Measurements from ENCODE around the gene TBC1D10B. TPM values are rescaled to one million over a fixed set of nuclear protein-coding genes. Genes with fewer than 3 reads are reported as not detected.

Gene TBC1D10B
- total and polyA plus RNA-seq, 7 donors, result 24.5 to 50.0 (median 31.6) TPM

DNA sequence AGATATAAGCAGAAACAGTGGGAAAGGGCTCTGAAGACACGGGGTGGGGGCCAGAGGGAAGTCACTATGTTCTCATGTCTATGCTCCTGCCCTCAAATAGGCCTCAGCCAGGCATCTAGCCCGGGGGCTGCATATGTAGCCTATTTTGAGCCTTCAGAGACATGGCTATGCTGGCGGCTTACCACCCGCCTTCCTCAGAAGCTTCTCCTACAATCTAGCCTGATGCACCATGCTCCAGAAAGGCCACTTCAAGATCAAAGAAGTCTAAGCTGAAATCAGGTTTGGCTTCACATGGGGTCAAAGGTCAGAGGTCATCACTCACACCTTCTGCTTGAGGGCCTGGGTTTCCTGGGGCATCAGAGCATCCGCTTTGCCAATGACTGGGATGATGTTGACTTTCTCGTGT is 10.5 kb upstream of the TBC1D10B start:
- H3K4me3 ChIP-seq, result no peak overlapping the region
- WGBS, 3 donors, result 38 to 69% (median 59%) methylated on average over 6 of the region's 6 CpGs
- DNase-seq, result peak in 1 of 2 donors; percentile 70
- no peak for ATAC-seq
- peaks cover 20% of the 10 kb centered on the region for H3K4me1 ChIP-seq
- peak overlapping the region; percentile 32 for H3K27ac ChIP-seq
- H3K36me3 ChIP-seq (ENCODE audit: insufficient read depth in 1 of 2, low read depth in 1 of 2), result peaks cover 0 to 5% of the 10 kb centered on the region in 2 donors
- intact Hi-C loops (cut with DNase I), result no loop called here
- H3K9me3 ChIP-seq, result no peaks in the 10 kb centered on the region
- TF ChIP-seq, protein P1, sequence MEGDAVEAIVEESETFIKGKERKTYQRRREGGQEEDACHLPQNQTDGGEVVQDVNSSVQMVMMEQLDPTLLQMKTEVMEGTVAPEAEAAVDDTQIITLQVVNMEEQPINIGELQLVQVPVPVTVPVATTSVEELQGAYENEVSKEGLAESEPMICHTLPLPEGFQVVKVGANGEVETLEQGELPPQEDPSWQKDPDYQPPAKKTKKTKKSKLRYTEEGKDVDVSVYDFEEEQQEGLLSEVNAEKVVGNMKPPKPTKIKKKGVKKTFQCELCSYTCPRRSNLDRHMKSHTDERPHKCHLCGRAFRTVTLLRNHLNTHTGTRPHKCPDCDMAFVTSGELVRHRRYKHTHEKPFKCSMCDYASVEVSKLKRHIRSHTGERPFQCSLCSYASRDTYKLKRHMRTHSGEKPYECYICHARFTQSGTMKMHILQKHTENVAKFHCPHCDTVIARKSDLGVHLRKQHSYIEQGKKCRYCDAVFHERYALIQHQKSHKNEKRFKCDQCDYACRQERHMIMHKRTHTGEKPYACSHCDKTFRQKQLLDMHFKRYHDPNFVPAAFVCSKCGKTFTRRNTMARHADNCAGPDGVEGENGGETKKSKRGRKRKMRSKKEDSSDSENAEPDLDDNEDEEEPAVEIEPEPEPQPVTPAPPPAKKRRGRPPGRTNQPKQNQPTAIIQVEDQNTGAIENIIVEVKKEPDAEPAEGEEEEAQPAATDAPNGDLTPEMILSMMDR (IDR thresholded peaks at IDR 0.05), result no peak
- no peaks in the 10 kb centered on the region for H3K27me3 ChIP-seq (ENCODE audit: insufficient read depth in 3 of 3, low read length in 2 of 3)

DNA sequence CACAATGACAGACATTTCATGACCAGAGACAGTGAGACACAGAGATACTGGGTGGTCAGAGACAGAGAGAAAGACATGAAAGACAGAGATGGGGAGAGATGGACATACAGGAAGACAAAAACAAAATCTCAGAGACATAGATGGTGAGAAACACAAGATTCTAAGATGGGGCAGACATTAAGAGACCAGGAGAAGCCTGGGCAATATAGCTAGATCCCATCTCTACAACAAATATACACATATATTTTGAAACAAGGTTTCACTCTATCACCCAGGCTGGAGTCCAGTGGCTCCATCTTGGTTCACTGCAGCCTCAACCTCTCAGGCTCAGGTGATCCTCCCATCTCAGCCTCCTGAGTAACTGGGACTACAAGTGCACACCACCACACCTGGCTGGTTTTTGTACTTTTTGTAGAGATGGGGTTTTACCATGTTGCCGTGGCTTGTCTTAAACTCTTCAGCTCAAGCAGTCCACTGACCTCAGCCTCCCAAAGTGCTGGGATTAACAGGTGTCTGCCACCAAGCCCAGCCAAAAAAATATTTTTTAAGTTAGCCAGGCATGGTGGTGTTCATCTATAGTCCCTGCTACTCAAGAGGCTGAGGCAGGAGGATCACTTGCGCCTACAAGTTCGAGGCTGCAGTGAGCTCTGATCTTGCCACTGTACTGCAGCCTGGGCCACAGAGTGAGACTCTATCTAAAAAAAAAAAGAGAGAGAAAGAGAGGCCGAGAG is 9.9 kb upstream of the TBC1D10B start:
- no peaks in the 10 kb centered on the region for H3K27me3 ChIP-seq (ENCODE audit: insufficient read depth in 3 of 3, low read length in 2 of 3)
- H3K9me3 ChIP-seq, result no peaks in the 10 kb centered on the region
- 66 to 76% (median 67%) methylated on average over 4 of the region's 4 CpGs for WGBS, 3 donors
- TF ChIP-seq, protein P1 (IDR thresholded peaks at IDR 0.05), result no peak
- no peak overlapping the region for H3K4me3 ChIP-seq
- intact Hi-C loops (cut with DNase I), result no loop called here
- H3K4me1 ChIP-seq, result peaks cover 25% of the 10 kb centered on the region
- peaks cover 0 to 5% of the 10 kb centered on the region in 2 donors for H3K36me3 ChIP-seq (ENCODE audit: insufficient read depth in 1 of 2, low read depth in 1 of 2)
- H3K27ac ChIP-seq, result peak overlapping the region; percentile 32
- ATAC-seq (no peak), DNase-seq (no peak)

DNA sequence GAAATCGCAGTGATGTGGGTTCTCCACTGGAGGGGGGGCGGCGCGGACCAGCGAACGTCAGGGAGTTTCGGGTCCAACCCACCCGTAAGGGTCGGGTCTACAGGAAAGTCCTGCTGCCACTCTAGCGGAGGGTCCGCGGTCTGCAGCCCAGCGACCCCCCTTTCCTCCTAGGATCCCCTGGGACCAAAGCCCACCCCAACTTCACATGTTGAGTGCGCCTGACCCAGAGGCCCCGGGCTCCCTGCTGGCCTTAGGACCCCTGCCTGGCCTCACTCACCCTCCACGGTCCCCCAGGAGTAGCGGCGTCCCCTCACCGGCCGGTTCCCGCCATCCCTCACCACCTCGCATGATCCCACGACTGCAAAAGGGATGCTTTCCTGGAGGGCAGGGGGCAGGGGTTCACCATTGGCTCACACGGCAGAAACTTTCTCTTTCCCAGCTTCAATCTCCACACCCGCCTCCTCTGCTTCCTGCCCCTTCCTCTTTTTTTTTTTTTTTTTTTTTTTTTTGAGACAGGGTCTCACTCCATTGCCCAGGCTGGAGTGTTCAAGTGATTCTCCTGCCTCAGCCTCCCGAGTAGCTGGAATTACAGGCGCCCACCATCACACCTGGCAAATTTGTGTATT is 9.0 kb upstream of the TBC1D10B start:
- H3K4me1 ChIP-seq, result peaks cover 25% of the 10 kb centered on the region
- H3K4me3 ChIP-seq, result peak overlapping the region; percentile 71
- peak in 1 of 4 donors; percentile 1 for ATAC-seq
- H3K9me3 ChIP-seq, result no peaks in the 10 kb centered on the region
- WGBS, 3 donors, result 27 to 40% (median 28%) methylated on average over 21 to 27 of the region's 27 CpGs
- no peaks in the 10 kb centered on the region for H3K27me3 ChIP-seq (ENCODE audit: insufficient read depth in 3 of 3, low read length in 2 of 3)
- TF ChIP-seq, protein P1 (IDR thresholded peaks at IDR 0.05), result no peak
- intact Hi-C loops (cut with DNase I), result loop anchor here in 1 of 2 donors (2.0 kb wide), 1 partner anchor 16 kb away; the partner anchor contains the start of gene ZNF48
- peaks cover 0 to 5% of the 10 kb centered on the region in 2 donors for H3K36me3 ChIP-seq (ENCODE audit: insufficient read depth in 1 of 2, low read depth in 1 of 2)
- DNase-seq, result peak in 1 of 2 donors; percentile 73
- peak overlapping the region; percentile 61 for H3K27ac ChIP-seq

DNA sequence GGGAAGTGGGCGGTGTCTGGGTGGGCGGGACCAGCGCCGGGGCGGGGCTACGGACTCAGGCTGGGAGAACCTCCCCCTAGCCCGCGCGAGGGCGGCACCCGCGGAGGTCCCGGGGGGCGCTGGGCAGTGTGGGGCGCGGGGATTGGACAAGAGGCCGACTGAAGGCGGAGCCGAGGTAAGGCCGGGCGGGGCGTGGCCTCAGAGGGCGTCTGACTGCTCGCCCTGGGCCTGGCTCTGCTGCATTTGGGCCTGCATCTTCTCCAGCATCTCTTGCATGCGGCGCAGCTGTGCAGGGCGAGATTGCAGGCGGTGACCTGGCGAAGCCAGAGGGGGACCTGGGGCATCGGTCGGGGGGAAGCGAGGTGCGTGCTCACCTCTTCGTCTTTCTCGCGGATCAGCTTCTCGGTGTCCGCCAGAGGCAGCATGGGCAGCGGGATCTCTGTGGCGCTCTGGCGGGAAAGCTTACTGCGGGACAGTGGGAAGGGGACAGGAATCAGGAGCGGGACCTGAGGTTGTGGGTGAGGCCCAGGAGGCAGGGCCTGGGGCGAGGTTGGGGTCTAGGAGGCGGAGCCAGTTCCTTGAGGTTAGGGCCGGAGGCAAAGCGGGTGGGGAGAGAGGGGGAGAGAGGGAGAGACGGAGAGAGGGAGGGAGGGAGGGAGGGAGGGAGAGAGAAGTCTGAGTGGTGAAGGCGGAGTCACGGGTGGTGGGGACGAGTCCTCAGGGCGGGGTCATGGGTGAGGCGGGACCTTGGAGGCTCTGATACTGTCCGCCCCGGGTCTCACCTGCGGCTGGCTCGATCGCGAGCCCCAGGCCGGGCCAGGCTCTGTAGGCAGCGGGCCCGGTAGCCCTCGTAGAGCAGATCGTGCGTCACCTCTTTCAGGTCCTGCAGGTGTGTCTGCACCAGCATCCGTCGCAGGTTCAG is 8.2 kb upstream of the TBC1D10B start:
- H3K9me3 ChIP-seq, result no peaks in the 10 kb centered on the region
- ATAC-seq, result peak; percentile 78 to 96 (median 89)
- H3K27me3 ChIP-seq (ENCODE audit: insufficient read depth in 3 of 3, low read length in 2 of 3), result no peaks in the 10 kb centered on the region
- intact Hi-C loops (cut with DNase I), result loop anchor here in 1 of 2 donors (2.0 kb wide), 1 partner anchor 16 kb away; the partner anchor contains the start of gene ZNF48
- peaks cover 32% of the 10 kb centered on the region for H3K4me1 ChIP-seq
- H3K4me3 ChIP-seq, result peak overlapping the region; percentile 71
- H3K36me3 ChIP-seq (ENCODE audit: insufficient read depth in 1 of 2, low read depth in 1 of 2), result peaks cover 0 to 5% of the 10 kb centered on the region in 2 donors
- TF ChIP-seq, protein P1 (IDR thresholded peaks at IDR 0.05), result peak; percentile 17
- DNase-seq, result peak; percentile 99
- peak overlapping the region; percentile 97 for H3K27ac ChIP-seq
- WGBS, 3 donors, result 1 to 4% (median 1%) methylated on average over 53 to 67 of the region's 67 CpGs
